ENCODE data around the gene C4BPA.

The C4BPA gene

DNA sequence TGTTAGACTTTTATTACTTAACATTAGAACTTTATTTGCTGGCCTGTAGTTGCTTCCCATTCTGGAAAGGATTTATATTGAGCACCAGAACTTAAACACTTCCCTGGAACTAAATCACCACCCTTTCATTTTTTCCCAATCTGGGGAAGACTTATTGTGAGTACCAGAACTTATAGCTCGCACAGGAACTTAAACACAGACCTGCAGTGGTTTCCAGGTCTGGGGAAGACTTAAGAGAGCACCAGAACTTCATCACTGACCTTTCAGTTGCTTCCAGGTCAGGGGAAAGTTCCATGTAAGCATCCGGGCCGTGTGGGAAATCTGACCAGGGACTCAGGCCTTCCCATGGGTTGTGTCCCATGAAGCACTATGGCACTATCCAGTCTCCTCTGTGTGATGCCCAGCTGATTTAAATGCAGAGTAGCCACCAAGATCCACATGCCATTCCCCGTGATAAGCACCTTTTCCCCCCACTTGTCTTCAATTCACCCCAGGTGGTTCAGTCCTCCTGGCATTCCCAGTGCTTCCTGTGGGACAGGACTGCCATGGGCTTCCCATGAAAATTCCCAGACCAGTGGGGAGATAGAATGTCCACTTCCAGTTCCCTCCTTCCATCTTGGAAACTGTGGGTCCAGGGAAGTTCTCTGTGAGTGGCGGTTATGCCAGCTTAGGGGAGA lies 48.9 kb downstream of the C4BPA start:
- TF ChIP-seq CTCF (IDR thresholded peaks at IDR 0.05), result no peak

DNA sequence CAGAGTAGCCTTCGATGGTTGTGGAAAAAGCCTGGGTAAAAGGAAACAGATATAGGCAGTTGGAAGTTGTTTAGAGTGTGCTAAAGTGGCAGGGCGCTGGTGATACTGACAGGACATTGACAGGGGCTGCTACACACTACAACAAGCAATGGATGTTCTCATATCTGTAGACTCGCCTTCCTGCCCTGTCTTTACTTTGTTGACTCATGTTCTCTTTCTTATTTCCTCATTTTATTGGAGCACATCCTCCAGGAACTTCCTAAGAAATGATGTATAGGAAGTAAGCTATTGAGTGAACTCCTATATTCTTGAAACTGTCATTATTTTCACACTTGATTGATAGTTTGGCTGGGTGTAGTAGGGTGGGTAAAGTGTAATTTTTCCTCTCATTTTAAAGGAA lies 51.0 kb downstream of the C4BPA start:
- TF ChIP-seq CTCF (IDR thresholded peaks at IDR 0.05), result no peak

- no peak for TF ChIP-seq CTCF (IDR thresholded peaks at IDR 0.05)
Observed at GRCh38 chr1:207156095-207156494, 52.1 kb downstream of the C4BPA start.

GRCh38 chr1:207156826-207157225 lies 52.8 kb downstream of the C4BPA start:
- no peak for TF ChIP-seq CTCF (IDR thresholded peaks at IDR 0.05)

DNA sequence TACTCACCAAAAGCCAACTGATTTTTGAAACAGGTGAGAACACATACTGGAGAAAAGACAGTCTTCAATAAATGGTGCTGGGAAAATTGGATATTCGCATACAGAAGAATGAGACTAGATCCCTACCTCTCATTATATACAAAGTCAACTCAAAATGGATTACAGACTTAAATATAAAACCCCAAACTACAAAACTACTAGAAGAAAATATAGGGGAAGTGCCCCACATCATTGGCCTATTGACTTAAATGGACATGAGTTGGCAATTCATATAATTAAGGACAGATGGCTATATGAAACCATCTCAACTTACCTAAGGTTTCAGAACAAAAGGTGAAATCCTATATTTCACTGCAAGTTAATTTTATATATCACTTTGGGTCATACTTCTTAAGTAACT lies 60.1 kb downstream of the C4BPA start:
- TF ChIP-seq CTCF (IDR thresholded peaks at IDR 0.05), result no peak

GRCh38 chr1:207172321-207172720 lies 68.3 kb downstream of the C4BPA start:
- TF ChIP-seq CTCF (IDR thresholded peaks at IDR 0.05), result no peak

GRCh38 chr1:207172885-207173284 lies 68.9 kb downstream of the C4BPA start:
- TF ChIP-seq CTCF (IDR thresholded peaks at IDR 0.05), result no peak

DNA sequence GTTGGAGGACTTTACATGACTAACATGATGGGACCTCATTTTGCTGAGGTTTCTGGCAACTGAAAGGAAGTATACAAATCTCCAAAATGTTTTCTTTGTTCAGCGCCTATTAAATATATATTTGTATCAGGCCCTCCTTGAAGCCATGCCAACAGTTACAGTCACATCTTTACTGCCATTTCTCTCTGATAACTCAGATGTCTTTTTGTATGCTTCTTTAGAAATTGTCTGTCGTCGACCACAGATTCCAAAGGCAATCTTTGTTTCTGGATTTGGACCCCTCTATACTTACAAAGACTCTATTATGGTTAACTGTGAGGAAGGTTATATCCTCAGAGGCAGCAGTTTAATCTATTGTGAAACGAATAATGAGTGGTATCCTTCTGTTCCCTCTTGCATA lies 69.4 kb downstream of the C4BPA start:
- TF ChIP-seq CTCF (IDR thresholded peaks at IDR 0.05), result no peak

Data from LNCAP (cell line).